GM19238 (cell line): ENCODE data around the gene WASHC2C.
"Not testable (repeated sequence)": the region's sequence is repeated elsewhere in the genome, so short reads cannot be mapped to it uniquely, and the experiment has no call there.

Experiments
- DNase-seq: peaks from one replicate; pipeline ENCODE4 v3.0.0; 2011; ENCODE audit warnings: low spot score; ENCODE audit not compliant: insufficient read length

Gene WASHC2C

GRCh38 chr10:45726703-45727420, at the start of gene WASHC2C:
Gene WASHC2C (plus strand): TSS chr10:45727266. CDS start chr10:45727318, 52 bp downstream.
- peak; percentile 18 for DNase-seq

- not testable (repeated sequence) for DNase-seq
These were observed 48.6 kb upstream of the WASHC2C start for GRCh38 chr10:45678467-45678866.

GRCh38 chr10:45710200-45710796, 16.8 kb upstream of the WASHC2C start:
- not testable (repeated sequence) for DNase-seq

DNA sequence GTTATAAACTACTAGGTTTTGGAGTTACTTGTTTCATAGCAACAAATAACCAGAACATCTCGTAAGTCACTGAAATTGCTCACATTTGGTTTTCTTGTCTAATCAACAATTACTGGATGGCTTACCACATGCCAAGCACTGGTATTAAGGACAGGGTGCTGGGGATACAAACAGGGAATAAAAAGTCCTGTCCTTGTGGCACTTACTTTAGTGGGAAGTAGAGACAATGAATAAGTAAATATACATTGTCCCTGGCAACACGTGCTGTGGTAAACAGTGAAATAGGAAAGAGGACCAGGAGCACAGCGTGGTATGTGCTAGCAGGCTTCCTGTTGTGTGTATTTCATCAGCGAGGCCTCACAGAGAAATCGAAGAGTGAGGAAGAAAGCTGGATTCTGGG, 15.8 kb upstream of the WASHC2C start:
- not testable (repeated sequence) for DNase-seq

DNA sequence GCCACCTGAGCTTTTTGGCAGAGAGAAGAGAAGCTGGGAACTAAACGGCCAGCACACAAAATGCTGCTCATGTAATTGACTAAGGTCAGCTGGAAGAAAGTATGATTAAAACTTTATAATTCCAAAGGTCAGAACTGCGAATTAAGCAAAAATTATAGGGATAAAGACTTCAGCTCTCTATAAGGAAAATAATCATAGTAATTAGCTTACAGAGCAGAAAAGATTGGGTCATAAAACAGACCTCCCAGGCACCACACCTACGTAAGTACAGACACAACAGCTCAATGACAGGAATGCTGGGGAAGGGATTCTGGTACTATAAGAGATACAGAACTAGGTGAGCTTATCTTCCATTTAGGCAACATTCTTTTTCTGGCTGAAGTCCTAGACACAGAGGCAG, 10.0 kb upstream of the WASHC2C start:
- DNase-seq = not testable (repeated sequence)

DNA sequence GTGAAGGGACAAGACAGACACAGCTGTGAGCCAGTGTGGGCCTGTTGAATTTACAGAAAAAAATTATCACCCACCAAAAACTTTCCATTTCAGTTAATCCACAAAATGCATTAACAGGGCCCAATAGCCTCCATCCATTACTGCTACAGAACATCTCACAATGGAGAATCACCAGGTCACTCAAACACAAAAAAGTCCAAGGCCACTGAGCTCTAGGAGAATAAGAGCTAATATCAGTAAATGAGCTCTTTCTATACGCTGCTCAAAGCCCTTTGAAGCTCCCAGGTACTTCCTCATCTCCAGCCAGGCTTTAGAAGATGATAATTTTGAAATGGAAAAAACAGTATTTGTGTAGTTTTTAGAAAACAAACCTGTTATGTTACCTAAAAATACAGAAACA, 9.4 kb upstream of the WASHC2C start:
- not testable (repeated sequence) for DNase-seq

- not testable (repeated sequence) for DNase-seq
These were observed 5.6 kb upstream of the WASHC2C start for GRCh38 chr10:45721503-45721902.

GRCh38 chr10:45723851-45724250, 3.2 kb upstream of the WASHC2C start:
- DNase-seq = not testable (repeated sequence)

DNA sequence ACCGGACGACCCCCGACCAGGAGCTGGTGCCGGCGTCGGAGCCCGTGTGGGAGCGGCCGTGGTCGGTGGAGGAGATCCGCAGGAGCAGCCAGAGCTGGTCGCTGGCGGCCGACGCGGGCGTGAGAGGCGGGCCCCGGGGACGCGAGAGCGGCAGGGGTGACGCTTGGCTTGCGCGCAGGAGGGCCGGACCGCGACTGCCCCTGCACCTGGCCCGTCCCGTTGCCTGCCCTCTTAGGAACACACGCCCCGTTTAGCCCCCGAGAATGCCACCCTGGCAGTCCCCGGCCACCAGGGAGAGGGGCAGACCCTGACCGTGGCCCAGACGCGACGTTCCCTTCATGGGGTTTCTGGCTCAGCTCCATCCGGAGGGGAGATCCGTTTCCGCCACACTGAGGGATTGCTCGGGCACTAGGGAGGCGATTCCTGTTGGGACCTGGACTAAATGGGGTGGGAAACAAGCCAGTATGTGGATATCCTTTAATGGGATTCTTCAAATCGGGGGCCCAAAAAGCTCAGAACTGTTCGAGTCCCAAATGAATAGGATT, 427 bp downstream of the WASHC2C start:
- DNase-seq = not testable (repeated sequence)

DNA sequence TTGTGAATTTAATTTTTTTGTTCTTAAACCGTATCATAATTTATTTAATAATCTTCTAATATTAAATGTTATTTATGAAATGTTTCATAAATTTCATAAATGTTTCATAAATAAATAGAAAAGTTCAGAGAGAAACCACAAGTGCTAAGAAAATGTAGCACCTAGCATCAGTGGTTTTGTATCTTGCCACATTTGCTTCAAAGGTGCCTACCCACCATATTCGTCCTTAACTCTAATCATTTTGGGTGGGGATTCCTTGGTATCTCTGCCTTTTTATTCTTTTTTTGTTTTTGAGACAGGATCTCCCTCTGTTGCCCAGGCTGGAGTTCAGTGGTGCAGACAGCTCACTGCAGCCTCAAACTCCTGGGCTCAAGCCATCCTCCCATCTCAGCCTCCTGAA, 7.4 kb downstream of the WASHC2C start:
- not testable (repeated sequence) for DNase-seq

GRCh38 chr10:45734867-45735266, 7.8 kb downstream of the WASHC2C start:
- DNase-seq = not testable (repeated sequence)

- not testable (repeated sequence) for DNase-seq
These were observed 14.5 kb downstream of the WASHC2C start for GRCh38 chr10:45741559-45741958.

DNA sequence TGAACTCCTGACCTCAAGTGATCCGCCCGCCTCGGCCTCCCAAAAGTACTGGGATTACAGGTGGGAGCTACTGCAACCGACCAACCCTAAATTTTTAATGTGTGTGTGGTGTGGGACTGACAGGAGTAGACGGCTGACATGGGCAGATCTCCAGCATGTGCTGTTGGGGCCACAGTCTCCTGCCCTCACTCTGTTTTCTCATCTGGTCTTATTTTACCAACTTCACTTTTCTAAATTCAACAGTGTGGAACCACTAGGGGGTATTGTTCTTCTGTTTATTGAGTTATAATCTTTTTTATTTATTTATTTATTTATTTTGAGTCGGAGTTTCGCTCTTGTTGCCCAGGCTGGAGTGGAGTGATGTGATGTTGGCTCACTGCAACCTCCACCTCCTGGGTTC, 14.9 kb downstream of the WASHC2C start:
- not testable (repeated sequence) for DNase-seq

- not testable (repeated sequence) for DNase-seq
These were observed 24.1 kb downstream of the WASHC2C start for GRCh38 chr10:45751141-45751540.

DNA sequence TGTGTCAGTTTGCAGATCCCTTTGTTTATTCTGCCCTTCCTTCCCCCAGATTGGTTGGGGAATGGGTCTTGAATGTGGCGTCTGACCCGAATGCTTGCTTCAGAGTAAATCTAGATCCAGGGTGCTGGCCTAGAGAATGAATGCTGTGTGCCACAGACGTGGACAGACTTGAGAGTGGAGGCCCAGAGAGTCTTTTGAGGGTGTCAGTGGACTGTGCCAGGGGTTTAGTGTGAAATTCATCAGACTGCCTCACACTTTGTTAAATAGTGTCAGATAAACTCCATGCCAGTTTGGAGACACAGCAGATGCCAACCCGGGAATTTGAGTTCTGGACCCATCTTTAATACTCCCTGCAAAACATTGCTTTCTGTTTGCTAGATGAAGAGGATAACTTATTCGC, 25.1 kb downstream of the WASHC2C start:
- not testable (repeated sequence) for DNase-seq

- not testable (repeated sequence) for DNase-seq
These were observed 27.0 kb downstream of the WASHC2C start for GRCh38 chr10:45753979-45754495.

DNA sequence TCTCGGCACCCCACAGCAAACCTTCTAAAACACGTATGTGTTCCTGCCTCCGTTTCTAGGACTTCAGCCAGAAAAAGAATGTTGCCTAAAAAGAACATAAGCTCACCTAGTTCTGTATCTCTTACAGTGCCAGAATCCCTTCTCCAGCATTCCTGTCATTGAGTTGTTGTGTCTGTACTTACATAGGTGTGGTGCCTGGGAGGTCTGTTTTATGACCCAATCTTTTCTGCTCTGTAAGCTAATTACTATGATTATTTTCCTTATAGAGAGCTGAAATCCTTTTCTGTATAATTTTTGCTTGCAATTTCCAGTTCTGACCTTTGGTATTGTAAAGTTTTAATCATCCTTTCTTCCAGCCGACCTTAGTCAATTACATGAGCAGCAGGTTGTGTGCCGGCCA, 28.0 kb downstream of the WASHC2C start:
- DNase-seq = not testable (repeated sequence)

DNA sequence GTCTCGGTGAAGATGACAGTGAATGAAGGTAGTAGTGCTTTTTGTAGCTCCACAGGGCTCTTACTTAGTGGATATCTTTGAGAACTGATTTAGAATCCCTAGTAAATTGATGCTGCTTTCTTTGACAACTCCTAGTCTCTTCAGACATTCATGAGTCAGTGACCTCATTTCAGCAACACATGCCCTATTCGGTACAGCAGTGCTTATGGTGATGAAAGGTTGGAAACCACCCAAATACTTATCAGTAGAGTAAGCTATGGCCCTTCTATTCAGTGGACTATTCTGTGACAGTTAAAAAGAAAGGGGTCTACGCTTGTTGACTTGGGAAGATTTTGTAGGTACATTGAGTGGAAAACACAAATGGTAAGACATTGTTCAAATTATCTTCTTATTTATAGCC, 29.0 kb downstream of the WASHC2C start:
- not testable (repeated sequence) for DNase-seq

GRCh38 chr10:45757661-45758396, 30.8 kb downstream of the WASHC2C start:
- not testable (repeated sequence) for DNase-seq

- DNase-seq = not testable (repeated sequence)
These were observed 34.6 kb downstream of the WASHC2C start for GRCh38 chr10:45761622-45762021.

DNA sequence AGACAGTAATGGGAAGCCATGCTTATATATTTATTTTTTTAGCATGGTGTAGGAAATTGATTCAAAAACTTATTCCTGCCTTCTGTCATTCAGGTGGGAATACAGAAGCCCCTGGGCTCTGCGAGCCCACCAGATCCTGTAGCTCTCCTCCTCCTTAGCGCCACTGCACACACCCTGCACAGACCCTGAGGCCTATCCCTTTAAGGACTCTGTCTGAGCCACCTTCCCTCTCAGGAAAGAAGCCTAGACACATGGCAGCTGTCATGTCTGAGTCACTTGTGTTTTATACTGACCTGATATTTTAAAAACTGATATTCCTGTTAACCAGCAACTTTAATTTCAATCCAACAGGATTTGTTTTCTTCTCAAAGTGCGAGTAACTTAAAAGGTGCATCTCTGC, 36.0 kb downstream of the WASHC2C start:
- not testable (repeated sequence) for DNase-seq

DNA sequence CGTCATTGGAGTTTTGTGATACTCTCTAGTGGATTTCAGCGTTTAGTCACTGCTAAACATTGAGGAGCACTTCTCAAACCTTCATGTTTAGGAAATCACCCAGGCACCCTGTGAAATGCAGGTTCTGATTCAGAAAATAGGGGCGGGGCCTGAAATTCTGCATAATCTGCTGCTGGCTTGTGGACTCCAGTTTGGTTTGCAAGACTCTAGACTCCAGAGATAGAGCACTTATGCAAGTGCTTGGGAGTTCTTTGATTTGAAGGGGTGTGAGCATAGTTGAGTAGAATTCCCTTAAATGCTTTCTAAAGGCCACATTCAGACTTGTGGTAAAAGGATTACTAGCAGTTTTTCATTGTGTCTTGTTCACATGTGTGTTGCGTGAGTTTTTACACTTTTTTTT, 41.3 kb downstream of the WASHC2C start:
- DNase-seq = not testable (repeated sequence)
